Kidney (tissue), 14 donors: ENCODE measurements around the gene CALCOCO1. TPM values are rescaled to one million over a fixed set of nuclear protein-coding genes. Genes with fewer than 3 reads are reported as not detected.

Experiments used
- DNase-seq, 5 donors: peaks; one replicate each; pipeline ENCODE4 v3.0.0-alpha.2; 2013 to 2020
- FAIRE-seq: peaks from 2 replicates; lab custom pipeline; 2012; peaks lifted over from hg19 to GRCh38; lab: Jason Lieb, UNC
- H3K27ac ChIP-seq, 2 donors: one replicate each; pipeline ENCODE4 v1.7.0; 2013; ENCODE audit warnings: low read depth in 2 of 2, low read length in 2 of 2, inconsistent platforms in 1 of 2
- H3K27me3 ChIP-seq: one replicate; pipeline ENCODE4 v1.7.1; 2013; ENCODE audit warnings: low read length, inconsistent platforms; ENCODE audit not compliant: control insufficient read depth, insufficient read depth
- H3K36me3 ChIP-seq, 3 donors: one replicate each; pipeline versions ENCODE4 v1.7.0 to v1.7.1; 2013; ENCODE audit warnings: low read length in 3 of 3, control low read depth in 1 of 3, inconsistent platforms in 1 of 3; ENCODE audit not compliant: insufficient read depth in 3 of 3, control insufficient read depth in 2 of 3
- H3K4me1 ChIP-seq, 3 donors: one replicate each; pipeline versions ENCODE4 v1.7.0 to v1.7.1; 2013; ENCODE audit warnings: low read length in 3 of 3, inconsistent platforms in 1 of 3, low read depth in 1 of 3; ENCODE audit not compliant: control insufficient read depth in 2 of 3, insufficient read depth in 2 of 3
- H3K4me3 ChIP-seq, 3 donors: one replicate each; pipeline versions ENCODE4 v1.7.0 to v1.8.1; 2013; ENCODE audit warnings: low read length in 3 of 3, control low read depth in 1 of 3, inconsistent platforms in 1 of 3
- H3K9ac ChIP-seq, 3 donors: one replicate each; pipeline versions ENCODE4 v1.7.0 to v1.7.1; 2013; ENCODE audit warnings: low read length in 3 of 3, control low read depth in 1 of 3, inconsistent platforms in 1 of 3
- H3K9me3 ChIP-seq, 3 donors: one replicate each; pipeline versions ENCODE4 v1.7.0 to v1.7.1; 2013; ENCODE audit warnings: low read length in 3 of 3, control low read depth in 1 of 3, inconsistent platforms in 1 of 3; ENCODE audit not compliant: control insufficient read depth in 2 of 3, insufficient read depth in 1 of 3
- intact Hi-C: fragments of 100-400 bp; cut with DNase I; formaldehyde crosslinking; loops from one replicate; pipeline ENCODE4 v1.11.1; 2022
- polyA plus RNA-seq: library from polyadenylated mRNA; stranded (reverse); fragments of 350-450 nt; fragmentation: Illumina TruSeq; extraction: RNeasy Lipid Tissue Mini Kit (QIAGEN cat#74804); gene quantifications from one replicate; pipeline ENCODE4 v1.2.3, GENCODE V29; 2014; ENCODE audit warnings: low read depth, low replicate concordance; ENCODE audit not compliant: insufficient read depth
- total RNA-seq: library from RNA; stranded (reverse); fragmentation: NEBNext Ultra II Directional; extraction: Animal tissue kit (Norgen Biotek cat#: 25700); gene quantifications from one replicate; pipeline ENCODE4 v1.2.1, GENCODE V29; 2021
- TF ChIP-seq, protein P1 (sequence below): IDR thresholded peaks from 3 replicates; pipeline ENCODE4 v1.5.1; 2012; ENCODE audit warnings: mild to moderate bottlenecking, moderate library complexity, borderline replicate concordance; ENCODE audit not compliant: insufficient read depth; ENCODE audit errors: extremely low read depth
- donor health status: control.
- donor health status: control.
- donor health status: control.
- donor health status: control.
- donor health status: control.
- donor health status: DM: yes; HTN: yes; CAD: no.
- donor health status: Normal renal cell carcinoma (clear cell type).

CALCOCO1 gene
- total and polyA plus RNA-seq, 2 donors from 2014 or later = 82.2 to 109 TPM

- H3K36me3 ChIP-seq = peaks cover 11 to 36% (median 27%) of the 10 kb centered on the region in 3 donors
- no peaks in the 10 kb centered on the region for H3K9me3 ChIP-seq
- TF ChIP-seq, protein P1, sequence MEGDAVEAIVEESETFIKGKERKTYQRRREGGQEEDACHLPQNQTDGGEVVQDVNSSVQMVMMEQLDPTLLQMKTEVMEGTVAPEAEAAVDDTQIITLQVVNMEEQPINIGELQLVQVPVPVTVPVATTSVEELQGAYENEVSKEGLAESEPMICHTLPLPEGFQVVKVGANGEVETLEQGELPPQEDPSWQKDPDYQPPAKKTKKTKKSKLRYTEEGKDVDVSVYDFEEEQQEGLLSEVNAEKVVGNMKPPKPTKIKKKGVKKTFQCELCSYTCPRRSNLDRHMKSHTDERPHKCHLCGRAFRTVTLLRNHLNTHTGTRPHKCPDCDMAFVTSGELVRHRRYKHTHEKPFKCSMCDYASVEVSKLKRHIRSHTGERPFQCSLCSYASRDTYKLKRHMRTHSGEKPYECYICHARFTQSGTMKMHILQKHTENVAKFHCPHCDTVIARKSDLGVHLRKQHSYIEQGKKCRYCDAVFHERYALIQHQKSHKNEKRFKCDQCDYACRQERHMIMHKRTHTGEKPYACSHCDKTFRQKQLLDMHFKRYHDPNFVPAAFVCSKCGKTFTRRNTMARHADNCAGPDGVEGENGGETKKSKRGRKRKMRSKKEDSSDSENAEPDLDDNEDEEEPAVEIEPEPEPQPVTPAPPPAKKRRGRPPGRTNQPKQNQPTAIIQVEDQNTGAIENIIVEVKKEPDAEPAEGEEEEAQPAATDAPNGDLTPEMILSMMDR = no peak
- DNase-seq (no peak), FAIRE-seq (no peak)
- no peak overlapping the region for H3K9ac ChIP-seq
- intact Hi-C loops = loop anchor here (5.0 kb wide), 1 partner anchor 124 kb away; no protein-coding TSS in a partner anchor
- H3K4me1 ChIP-seq = peaks cover 0 to 6% (median 0%) of the 10 kb centered on the region in 3 donors
- no peak overlapping the region for H3K27ac ChIP-seq
- no peak overlapping the region for H3K4me3 ChIP-seq
- H3K27me3 ChIP-seq = no peaks in the 10 kb centered on the region
These were observed 56.3 kb downstream of the CALCOCO1 start for GRCh38 chr12:53670971-53671370.

- H3K9me3 ChIP-seq = no peaks in the 10 kb centered on the region
- no peak for DNase-seq
- intact Hi-C loops = loop anchor here (5.0 kb wide), 1 partner anchor 123 kb away; no protein-coding TSS in a partner anchor
- H3K4me3 ChIP-seq = no peak overlapping the region
- no peaks in the 10 kb centered on the region for H3K27me3 ChIP-seq
- FAIRE-seq = no peak
- TF ChIP-seq, protein P1 = no peak
- H3K27ac ChIP-seq = no peak overlapping the region
- peaks cover 0 to 5% (median 0%) of the 10 kb centered on the region in 3 donors for H3K4me1 ChIP-seq
- H3K9ac ChIP-seq = no peak overlapping the region
- H3K36me3 ChIP-seq = peaks cover 14 to 40% (median 31%) of the 10 kb centered on the region in 3 donors
These were observed 56.9 kb downstream of the CALCOCO1 start for GRCh38 chr12:53670308-53670707.

GRCh38 chr12:53667080-53667479 lies 60.2 kb downstream of the CALCOCO1 start:
- intact Hi-C loops = no loop called here
- FAIRE-seq = no peak
- Histone ChIP-seq H3K27me3 (no peaks in the 10 kb centered on the region), H3K9ac (no peak overlapping the region), H3K4me1 (no peaks in the 10 kb centered on the region), H3K27ac (no peak overlapping the region), H3K9me3 (no peaks in the 10 kb centered on the region), H3K4me3 (no peak overlapping the region), H3K36me3 (peaks cover 18 to 50% (median 40%) of the 10 kb centered on the region in 3 donors)
- no peak for DNase-seq
- TF ChIP-seq, protein P1 = no peak

- Histone ChIP-seq H3K4me3 (no peak overlapping the region), H3K36me3 (peaks cover 13 to 39% (median 29%) of the 10 kb centered on the region in 3 donors), H3K9ac (no peak overlapping the region), H3K27me3 (no peaks in the 10 kb centered on the region), H3K27ac (no peak overlapping the region), H3K9me3 (no peaks in the 10 kb centered on the region), H3K4me1 (peaks cover 0 to 5% (median 2%) of the 10 kb centered on the region in 3 donors)
- FAIRE-seq (no peak), DNase-seq (no peak)
- TF ChIP-seq, protein P1 = no peak
- intact Hi-C loops = no loop called here
These were observed 62.3 kb downstream of the CALCOCO1 start for GRCh38 chr12:53664936-53665335.
